Measurements from ENCODE around the gene NAT16. TPM values are rescaled to one million over a fixed set of nuclear protein-coding genes. Genes with fewer than 3 reads are reported as not detected.

NAT16 gene
- total RNA-seq, 1 donor from 2014 or later: 0.12 TPM

DNA sequence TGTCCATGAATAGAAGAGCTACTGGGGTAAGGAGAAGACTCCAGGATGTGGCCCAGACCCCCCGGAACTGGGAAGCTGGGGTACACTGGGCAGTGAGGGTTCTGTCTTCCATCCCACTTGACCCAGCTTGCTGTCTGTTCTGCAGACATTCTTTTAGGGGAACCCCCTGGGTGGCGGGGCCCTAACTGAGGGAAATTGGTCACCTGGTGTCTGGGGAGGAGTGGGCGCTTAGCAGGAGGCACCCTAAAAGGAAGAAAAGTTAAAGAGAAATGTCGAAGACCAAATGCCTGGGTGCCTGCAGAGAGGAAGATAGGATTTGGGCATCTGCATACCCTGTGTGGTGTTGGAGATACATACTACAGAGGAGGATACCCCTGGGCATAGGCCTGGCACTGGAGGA lies 24.8 kb downstream of the NAT16 start:
- DNase-seq (ENCODE audit: low read depth): no peak
- peak overlapping the region; percentile 96 for H3K4me3 ChIP-seq (ENCODE audit: low read depth, low read length)
- no peak for TF ChIP-seq CTCF (conservative IDR thresholded peaks at IDR 0.05; ENCODE audit: low read depth, low read length)

- peak overlapping the region; percentile 96 for H3K4me3 ChIP-seq (ENCODE audit: low read depth, low read length)
- TF ChIP-seq CTCF (conservative IDR thresholded peaks at IDR 0.05; ENCODE audit: low read depth, low read length): no peak
- DNase-seq (ENCODE audit: low read depth): no peak
Measured at GRCh38 chr7:101154693-101155102, 25.4 kb downstream of the NAT16 start.

- DNase-seq (ENCODE audit: low read depth): no peak
- no peak for TF ChIP-seq CTCF (conservative IDR thresholded peaks at IDR 0.05; ENCODE audit: low read depth, low read length)
- peak within 1 kb of the TSS; percentile 96 for H3K4me3 ChIP-seq (ENCODE audit: low read depth, low read length)
Measured at GRCh38 chr7:101153969-101154692, 26.0 kb downstream of the NAT16 start, which contains the start of gene AP1S1. Gene AP1S1, plus strand, starts transcription at chr7:101154476. Its CDS starts 39 bp downstream, at chr7:101154515.

DNA sequence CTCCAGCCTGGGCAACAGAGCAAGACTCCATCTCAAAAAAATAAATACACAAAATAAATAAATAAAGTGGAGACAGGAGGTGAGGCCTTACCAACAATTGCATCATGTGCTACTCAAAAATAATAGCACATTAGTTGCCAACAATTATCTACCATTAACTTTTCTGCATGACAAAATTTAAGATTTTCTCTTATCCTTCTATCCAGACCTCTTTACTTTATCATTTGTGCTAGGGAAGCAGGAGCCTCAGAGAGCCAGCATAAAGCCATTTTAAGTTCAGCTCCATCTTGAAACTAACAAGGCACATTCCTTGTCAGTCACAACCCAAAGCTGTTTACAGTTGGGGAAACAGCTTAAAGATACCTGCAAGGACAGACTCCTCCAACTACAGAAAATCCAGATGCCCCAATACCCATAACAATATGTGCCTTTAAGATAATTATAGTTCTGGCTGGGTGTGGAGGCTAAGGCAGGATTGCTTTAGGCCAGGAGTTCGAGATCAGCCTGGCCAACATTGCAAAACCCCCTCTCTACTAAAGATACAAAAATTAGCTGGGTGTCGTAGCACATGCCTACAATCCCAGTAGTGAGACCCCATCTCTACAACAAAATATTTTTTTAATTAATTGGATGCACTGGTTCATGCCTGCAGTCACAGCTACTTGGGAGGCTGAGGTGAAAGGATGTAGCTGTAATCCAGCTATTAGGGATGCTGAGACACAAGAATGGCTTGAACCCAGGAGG lies 28.0 kb downstream of the NAT16 start:
- DNase-seq (ENCODE audit: low read depth): no peak
- no peak overlapping the region for H3K4me3 ChIP-seq (ENCODE audit: low read depth, low read length)
- TF ChIP-seq CTCF (conservative IDR thresholded peaks at IDR 0.05; ENCODE audit: low read depth, low read length): no peak

- no peak for DNase-seq (ENCODE audit: low read depth)
- H3K4me3 ChIP-seq (ENCODE audit: low read depth, low read length): no peak overlapping the region
- no peak for TF ChIP-seq CTCF (conservative IDR thresholded peaks at IDR 0.05; ENCODE audit: low read depth, low read length)
Measured at GRCh38 chr7:101140746-101141382, 39.2 kb downstream of the NAT16 start.

DNA sequence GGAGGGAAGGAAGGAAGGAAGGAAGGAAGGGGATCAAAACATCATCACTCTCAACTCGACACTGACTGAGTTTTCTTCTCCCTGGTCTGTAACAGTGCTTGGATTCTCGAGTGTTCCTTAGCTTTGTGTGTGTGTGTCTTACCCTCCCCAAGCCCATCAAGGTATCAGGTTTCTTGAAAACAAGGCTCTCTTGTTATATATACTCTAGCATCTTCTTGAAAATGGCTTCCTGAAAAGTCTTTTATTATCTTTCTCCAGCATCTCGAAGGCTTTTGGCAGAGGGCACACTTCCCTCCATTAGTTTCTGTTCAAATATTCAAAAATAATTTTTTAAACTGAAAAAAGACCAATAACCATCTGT lies 39.8 kb downstream of the NAT16 start:
- no peak overlapping the region for H3K4me3 ChIP-seq (ENCODE audit: low read depth, low read length)
- no peak for TF ChIP-seq CTCF (conservative IDR thresholded peaks at IDR 0.05; ENCODE audit: low read depth, low read length)
- DNase-seq (ENCODE audit: low read depth): no peak
